H1 (cell line): ENCODE measurements around the gene POLR1D. TPM values are rescaled to one million over a fixed set of nuclear protein-coding genes. Genes with fewer than 3 reads are reported as not detected.

ENCODE experiments used
- BCL11A ChIP-seq, 2 experiments: IDR thresholded peaks; one replicate each; pipeline ENCODE4 v1.6.1; 2011; ENCODE audit warnings: low read depth in 2 of 2, low read length in 2 of 2, mild to moderate bottlenecking in 2 of 2
- EGR1 ChIP-seq: IDR thresholded peaks from 2 replicates; pipeline ENCODE4 v1.6.1; 2011; ENCODE audit warnings: low read depth, low read length, borderline replicate concordance
- SIX5 ChIP-seq: IDR thresholded peaks from 2 replicates; pipeline ENCODE4 v1.6.1; 2011; ENCODE audit warnings: mild to moderate bottlenecking, low read depth, low read length
- USF2 ChIP-seq: IDR thresholded peaks from 2 replicates; pipeline ENCODE4 v1.6.1; 2011; ENCODE audit warnings: low read length, improper control_type of control experiment
- polyA plus RNA-seq, 7 experiments: library from polyadenylated mRNA; depleted of rRNA in 3 of 7; stranded (reverse) in 5 of 7; unstranded in 2 of 7; fragments of >200 nt in 5 of 7; fragments of 200-250 nt in 2 of 7; gene quantifications; 1 replicate in 5 of 7; 2 replicates in 1 of 7; 4 replicates in 1 of 7; pipeline versions ENCODE4 v1.2.1 to v1.2.3, GENCODE V29; 2011 to 2013; ENCODE audit warnings: missing spikeins in 2 of 7, mixed read lengths in 2 of 7
- total RNA-seq: library from RNA; stranded (reverse); fragmentation: NEBNext Ultra II Directional; extraction: Animal tissue kit (Norgen Biotek cat#: 25700); gene quantifications from 2 replicates; pipeline ENCODE4 v1.2.1, GENCODE V29; 2021

The POLR1D gene
- total and polyA plus RNA-seq, 2 of the 8 experiments (the other 6 are each of a cell fraction or from before 2014, with no cell fraction given) = 226 to 232 TPM

DNA sequence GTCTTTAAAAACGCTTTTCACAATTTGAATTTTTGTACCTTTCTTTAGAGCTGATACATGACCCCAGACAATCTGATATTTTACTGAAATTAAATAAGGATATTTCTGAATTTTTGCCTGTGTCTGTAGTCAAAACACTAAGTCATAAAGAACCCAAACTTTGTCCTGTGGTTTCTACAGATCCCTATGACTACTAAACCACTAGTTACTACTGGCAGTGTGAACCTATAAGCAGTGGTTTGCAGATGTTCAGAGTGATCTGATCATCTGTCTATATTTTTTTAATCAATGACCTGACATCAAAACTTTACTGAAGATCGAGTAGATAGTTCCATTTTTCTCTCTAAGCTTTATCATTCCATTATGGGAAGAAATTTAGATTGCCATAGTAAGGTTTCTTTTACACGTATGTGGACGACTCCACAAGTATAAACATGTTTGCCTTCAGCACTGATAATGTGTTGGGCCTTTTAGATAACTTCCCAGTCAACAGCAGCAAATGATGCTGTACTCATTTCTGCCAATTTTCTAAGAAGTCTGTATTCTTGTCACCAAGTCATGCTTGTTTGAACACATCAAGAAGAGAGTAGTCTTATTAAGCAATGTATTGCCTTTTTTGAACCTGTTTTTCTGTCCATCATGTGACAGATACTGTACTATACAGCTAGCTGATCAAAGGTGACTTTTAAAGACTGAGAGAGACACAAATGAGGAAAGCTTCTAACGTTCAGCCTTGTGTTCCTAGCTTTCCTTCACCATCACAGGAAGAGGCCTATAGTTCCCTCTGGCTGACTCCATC is 21.8 kb downstream of the POLR1D start (continued):
- TF ChIP-seq USF2 (no peak), BCL11A (IDR thresholded peaks at IDR 0.05; ENCODE audit: low read depth in 2 of 2, low read length in 2 of 2) (no peak), SIX5 (no peak), EGR1 (no peak)
